HepG2 (cell line): ENCODE data around the gene WDR82. TPM values are rescaled to one million over a fixed set of nuclear protein-coding genes. Genes with fewer than 3 reads are reported as not detected.

ENCODE experiments used
- ATAD3A ChIP-seq: sonication (generic); formaldehyde crosslinking; IDR thresholded peaks from 2 replicates; pipeline ENCODE4 v1.4.0; 2020; ENCODE audit warnings: missing genetic modification reagents
- ATF1 ChIP-seq: IDR thresholded peaks from 2 replicates; pipeline ENCODE4 v1.6.1; 2016; ENCODE audit warnings: mild to moderate bottlenecking, control low read depth
- BCLAF1 ChIP-seq: fragments of 450-650 bp; IDR thresholded peaks from 2 replicates; pipeline ENCODE4 v1.6.1; 2017; ENCODE audit warnings: mild to moderate bottlenecking
- BRD4 ChIP-seq: sonication (generic); formaldehyde crosslinking; IDR thresholded peaks from 2 replicates; pipeline ENCODE4 v1.4.0; 2020; ENCODE audit warnings: missing genetic modification reagents
- CCDC6 ChIP-seq: sonication (generic); formaldehyde crosslinking; IDR thresholded peaks from 2 replicates; pipeline ENCODE4 v1.8.1; 2022; ENCODE audit warnings: mild to moderate bottlenecking, missing genetic modification reagents, moderate library complexity
- DNMT1 ChIP-seq: sonication (generic); formaldehyde crosslinking; IDR thresholded peaks from 2 replicates; pipeline ENCODE4 v1.5.1; 2020; ENCODE audit warnings: mild to moderate bottlenecking, missing genetic modification reagents
- GMEB1 ChIP-seq: sonication (generic); formaldehyde crosslinking; IDR thresholded peaks from 2 replicates; pipeline ENCODE4 v1.5.1; 2020; ENCODE audit warnings: missing genetic modification reagents, mild to moderate bottlenecking, borderline replicate concordance
- HNF4A ChIP-seq: sonication (generic); formaldehyde crosslinking; IDR thresholded peaks from 2 replicates; pipeline ENCODE4 v1.4.0; 2020; ENCODE audit warnings: missing genetic modification reagents
- LCORL ChIP-seq, 2 experiments: fragments of 450-650 bp in 1 of 2; sonication (generic) in 1 of 2; formaldehyde crosslinking in 1 of 2; IDR thresholded peaks; 2 replicates each; pipeline versions ENCODE4 v1.5.0 to v1.6.1; 2017 to 2020; ENCODE audit warnings: antibody characterized with exemption in 1 of 2, missing genetic modification reagents in 1 of 2
- NONO ChIP-seq, 2 experiments: fragments of 450-650 bp in 1 of 2; sonication (generic) in 1 of 2; formaldehyde crosslinking in 1 of 2; IDR thresholded peaks in 1 of 2; conservative IDR thresholded peaks in 1 of 2; 2 replicates each; pipeline versions ENCODE4 v1.6.1 to v1.8.0; 2017 to 2022; ENCODE audit warnings: mild to moderate bottlenecking in 1 of 2, missing genetic modification reagents in 1 of 2, moderate library complexity in 1 of 2
- SRSF1 ChIP-seq: fragments of 200-400 bp; formaldehyde crosslinking; optimal IDR thresholded peaks from 2 replicates; pipeline ENCODE3; 2017; ENCODE audit warnings: mild to moderate bottlenecking, low read depth, low read length, moderate library complexity
- ZKSCAN8 ChIP-seq: IDR thresholded peaks from 2 replicates; pipeline ENCODE4 v1.6.1; 2016; ENCODE audit warnings: borderline replicate concordance, missing genetic modification reagents, missing compliant biosample characterization
- ZNF207 ChIP-seq: fragments of 450-650 bp; IDR thresholded peaks from 2 replicates; pipeline ENCODE4 v1.6.1; 2016; ENCODE audit warnings: antibody characterized with exemption, borderline replicate concordance
- ZNF354B ChIP-seq: sonication (generic); formaldehyde crosslinking; IDR thresholded peaks from 2 replicates; pipeline ENCODE4 v1.8.0; 2022; ENCODE audit warnings: mild to moderate bottlenecking, missing genetic modification reagents
- ZSCAN9 ChIP-seq: IDR thresholded peaks from 2 replicates; pipeline ENCODE4 v1.6.1; 2016; ENCODE audit warnings: borderline replicate concordance
- polyA plus RNA-seq, 8 experiments: library from polyadenylated mRNA; depleted of rRNA in 3 of 8; stranded (reverse) in 7 of 8; unstranded in 1 of 8; fragments of >200 nt; fragmentation: Illumina TruSeq in 4 of 8; extraction: Trizol in 4 of 8; gene quantifications; 2 replicates each; pipeline versions ENCODE4 v1.2.1 to v1.2.3, GENCODE V29; 2011 to 2016; ENCODE audit warnings: low read depth in 4 of 8, missing spikeins in 1 of 8, mixed read lengths in 1 of 8; ENCODE audit not compliant: insufficient read depth in 1 of 8
- total RNA-seq, 5 experiments: library from RNA; depleted of rRNA; stranded (reverse); fragments of >200 nt; fragmentation: Illumina TruSeq; extraction: Trizol; gene quantifications; 2 replicates each; pipeline ENCODE4 v1.2.3, GENCODE V29; 2016; ENCODE audit warnings: low read depth in 1 of 5
- TF ChIP-seq, protein P1 (sequence below): sonication (generic); formaldehyde crosslinking; IDR thresholded peaks from 2 replicates; pipeline ENCODE4 v1.5.1; 2020; ENCODE audit warnings: mild to moderate bottlenecking, missing genetic modification reagents
- TF ChIP-seq, protein P2 (sequence below): sonication (generic); formaldehyde crosslinking; conservative IDR thresholded peaks from 2 replicates; pipeline ENCODE4 v1.4.0; 2020; ENCODE audit warnings: mild to moderate bottlenecking, missing genetic modification reagents, moderate library complexity

Gene WDR82
- total and polyA plus RNA-seq, 2 of the 13 experiments (the other 11 are each of a cell fraction or from before 2014, with no cell fraction given): 39.1 to 59.5 TPM

- peak; percentile 0; the same call in 1 of the 2 replicates for TF ChIP-seq ZKSCAN8 (CRISPR knock-in tag)
- TF ChIP-seq, protein P1, sequence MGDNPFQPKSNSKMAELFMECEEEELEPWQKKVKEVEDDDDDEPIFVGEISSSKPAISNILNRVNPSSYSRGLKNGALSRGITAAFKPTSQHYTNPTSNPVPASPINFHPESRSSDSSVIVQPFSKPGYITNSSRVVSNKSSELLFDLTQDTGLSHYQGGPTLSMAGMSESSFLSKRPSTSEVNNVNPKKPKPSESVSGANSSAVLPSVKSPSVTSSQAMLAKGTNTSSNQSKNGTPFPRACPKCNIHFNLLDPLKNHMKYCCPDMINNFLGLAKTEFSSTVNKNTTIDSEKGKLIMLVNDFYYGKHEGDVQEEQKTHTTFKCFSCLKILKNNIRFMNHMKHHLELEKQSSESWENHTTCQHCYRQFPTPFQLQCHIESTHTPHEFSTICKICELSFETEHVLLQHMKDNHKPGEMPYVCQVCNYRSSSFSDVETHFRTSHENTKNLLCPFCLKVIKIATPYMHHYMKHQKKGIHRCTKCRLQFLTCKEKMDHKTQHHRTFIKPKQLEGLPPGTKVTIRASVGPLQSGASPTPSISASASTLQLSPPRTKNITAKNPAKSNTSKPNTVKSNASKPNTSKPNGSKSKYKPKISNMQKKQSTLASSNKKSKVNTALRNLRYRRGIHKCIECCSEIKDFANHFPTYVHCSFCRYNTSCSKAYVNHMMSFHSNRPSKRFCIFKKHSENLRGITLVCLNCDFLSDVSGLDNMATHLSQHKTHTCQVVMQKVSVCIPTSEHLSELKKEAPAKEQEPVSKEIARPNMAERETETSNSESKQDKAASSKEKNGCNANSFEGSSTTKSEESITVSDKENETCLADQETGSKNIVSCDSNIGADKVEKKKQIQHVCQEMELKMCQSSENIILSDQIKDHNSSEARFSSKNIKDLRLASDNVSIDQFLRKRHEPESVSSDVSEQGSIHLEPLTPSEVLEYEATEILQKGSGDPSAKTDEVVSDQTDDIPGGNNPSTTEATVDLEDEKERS (CRISPR knock-in tag): peak; percentile 26; the same call in 1 of the 2 replicates
- no peak for TF ChIP-seq ZNF207
- no peak for TF ChIP-seq BCLAF1
- TF ChIP-seq ZSCAN9 (CRISPR knock-in tag): peak; percentile 90
- TF ChIP-seq NONO (IDR thresholded peaks at IDR 0.05): no peak
- TF ChIP-seq NONO (CRISPR knock-in tag; conservative IDR thresholded peaks at IDR 0.05): peak; percentile 46
- TF ChIP-seq SRSF1: peak; percentile 62
- TF ChIP-seq ZNF354B (CRISPR knock-in tag): no peak
- no peak for TF ChIP-seq ATF1
- no peak; the same call in 1 of the 2 replicates for TF ChIP-seq BRD4 (CRISPR knock-in tag)
- no peak for TF ChIP-seq LCORL (IDR thresholded peaks at IDR 0.05)
- TF ChIP-seq LCORL (CRISPR knock-in tag; IDR thresholded peaks at IDR 0.05): peak; percentile 85
- TF ChIP-seq, protein P2, sequence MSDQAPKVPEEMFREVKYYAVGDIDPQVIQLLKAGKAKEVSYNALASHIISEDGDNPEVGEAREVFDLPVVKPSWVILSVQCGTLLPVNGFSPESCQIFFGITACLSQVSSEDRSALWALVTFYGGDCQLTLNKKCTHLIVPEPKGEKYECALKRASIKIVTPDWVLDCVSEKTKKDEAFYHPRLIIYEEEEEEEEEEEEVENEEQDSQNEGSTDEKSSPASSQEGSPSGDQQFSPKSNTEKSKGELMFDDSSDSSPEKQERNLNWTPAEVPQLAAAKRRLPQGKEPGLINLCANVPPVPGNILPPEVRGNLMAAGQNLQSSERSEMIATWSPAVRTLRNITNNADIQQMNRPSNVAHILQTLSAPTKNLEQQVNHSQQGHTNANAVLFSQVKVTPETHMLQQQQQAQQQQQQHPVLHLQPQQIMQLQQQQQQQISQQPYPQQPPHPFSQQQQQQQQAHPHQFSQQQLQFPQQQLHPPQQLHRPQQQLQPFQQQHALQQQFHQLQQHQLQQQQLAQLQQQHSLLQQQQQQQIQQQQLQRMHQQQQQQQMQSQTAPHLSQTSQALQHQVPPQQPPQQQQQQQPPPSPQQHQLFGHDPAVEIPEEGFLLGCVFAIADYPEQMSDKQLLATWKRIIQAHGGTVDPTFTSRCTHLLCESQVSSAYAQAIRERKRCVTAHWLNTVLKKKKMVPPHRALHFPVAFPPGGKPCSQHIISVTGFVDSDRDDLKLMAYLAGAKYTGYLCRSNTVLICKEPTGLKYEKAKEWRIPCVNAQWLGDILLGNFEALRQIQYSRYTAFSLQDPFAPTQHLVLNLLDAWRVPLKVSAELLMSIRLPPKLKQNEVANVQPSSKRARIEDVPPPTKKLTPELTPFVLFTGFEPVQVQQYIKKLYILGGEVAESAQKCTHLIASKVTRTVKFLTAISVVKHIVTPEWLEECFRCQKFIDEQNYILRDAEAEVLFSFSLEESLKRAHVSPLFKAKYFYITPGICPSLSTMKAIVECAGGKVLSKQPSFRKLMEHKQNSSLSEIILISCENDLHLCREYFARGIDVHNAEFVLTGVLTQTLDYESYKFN (CRISPR knock-in tag): peak; percentile 96
- TF ChIP-seq DNMT1 (CRISPR knock-in tag): peak; percentile 37; the same call in 1 of the 2 replicates
- TF ChIP-seq CCDC6: peak; percentile 39
- TF ChIP-seq GMEB1 (CRISPR knock-in tag): peak; percentile 58; the same call in 1 of the 2 replicates
- TF ChIP-seq ATAD3A (CRISPR knock-in tag): no peak
- TF ChIP-seq HNF4A (CRISPR knock-in tag): peak; percentile 92
These were observed 11.5 kb upstream of the WDR82 start (continued) for GRCh38 chr3:52289747-52290595.
